Measurements from ENCODE around the gene RAB5B. TPM values are rescaled to one million over a fixed set of nuclear protein-coding genes. Genes with fewer than 3 reads are reported as not detected.

Gene RAB5B
- total RNA-seq, 1 donor from 2014 or later, result 105 TPM

GRCh38 chr12:55965240-55965639, 8.6 kb upstream of the RAB5B start:
- H3K27me3 Mint-ChIP-seq, result no peaks in the 10 kb centered on the region
- peak overlapping the region; percentile 96 for H3K4me3 Mint-ChIP-seq
- peaks cover 23% of the 10 kb centered on the region for H3K4me1 Mint-ChIP-seq (ENCODE audit: unreplicated experiment)
- no peak for TF ChIP-seq CTCF (conservative IDR thresholded peaks at IDR 0.05)
- H3K27ac Mint-ChIP-seq, result peak overlapping the region; percentile 94
- no peaks in the 10 kb centered on the region for H3K9me3 Mint-ChIP-seq
- H3K36me3 Mint-ChIP-seq, result peaks cover 8% of the 10 kb centered on the region
- no peak for DNase-seq (ENCODE audit: extremely low spot score, unreplicated experiment)

- no peak for TF ChIP-seq CTCF (conservative IDR thresholded peaks at IDR 0.05)
- H3K36me3 Mint-ChIP-seq, result peaks cover 8% of the 10 kb centered on the region
- H3K27ac Mint-ChIP-seq, result peak within 1 kb of the TSS; percentile 94
- H3K27me3 Mint-ChIP-seq, result no peaks in the 10 kb centered on the region
- no peak for DNase-seq (ENCODE audit: extremely low spot score, unreplicated experiment)
- H3K4me1 Mint-ChIP-seq (ENCODE audit: unreplicated experiment), result peaks cover 23% of the 10 kb centered on the region
- H3K4me3 Mint-ChIP-seq, result peak within 1 kb of the TSS; percentile 96
- H3K9me3 Mint-ChIP-seq, result no peaks in the 10 kb centered on the region
Observed at GRCh38 chr12:55965941-55966407, 7.9 kb upstream of the RAB5B start, which contains the start of gene PMEL. PMEL (minus strand) TSS chr12:55966042; CDS start chr12:55966011, 31 bp downstream.

- H3K4me1 Mint-ChIP-seq (ENCODE audit: unreplicated experiment), result peaks cover 23% of the 10 kb centered on the region
- H3K4me3 Mint-ChIP-seq, result peak within 1 kb of the TSS; percentile 96
- no peaks in the 10 kb centered on the region for H3K27me3 Mint-ChIP-seq
- H3K27ac Mint-ChIP-seq, result peak within 1 kb of the TSS; percentile 94
- DNase-seq (ENCODE audit: extremely low spot score, unreplicated experiment), result peak; percentile 91
- no peaks in the 10 kb centered on the region for H3K9me3 Mint-ChIP-seq
- TF ChIP-seq CTCF (conservative IDR thresholded peaks at IDR 0.05), result no peak
- H3K36me3 Mint-ChIP-seq, result peaks cover 8% of the 10 kb centered on the region
Observed at GRCh38 chr12:55966408-55967281, 7.2 kb upstream of the RAB5B start, which contains the start of gene CDK2. CDK2 (plus strand) TSS chr12:55966830; CDS start chr12:55967009, 179 bp downstream.

- H3K27me3 Mint-ChIP-seq, result no peaks in the 10 kb centered on the region
- no peak for TF ChIP-seq CTCF (conservative IDR thresholded peaks at IDR 0.05)
- H3K36me3 Mint-ChIP-seq, result peaks cover 8% of the 10 kb centered on the region
- DNase-seq (ENCODE audit: extremely low spot score, unreplicated experiment), result no peak
- H3K27ac Mint-ChIP-seq, result no peak overlapping the region
- no peak overlapping the region for H3K4me3 Mint-ChIP-seq
- no peaks in the 10 kb centered on the region for H3K9me3 Mint-ChIP-seq
- H3K4me1 Mint-ChIP-seq (ENCODE audit: unreplicated experiment), result peaks cover 23% of the 10 kb centered on the region
Observed at GRCh38 chr12:55969356-55969755, 4.5 kb upstream of the RAB5B start.

GRCh38 chr12:55970775-55971174, 3.1 kb upstream of the RAB5B start:
- no peak for TF ChIP-seq CTCF (conservative IDR thresholded peaks at IDR 0.05)
- Mint-ChIP-seq H3K36me3 (peaks cover 10% of the 10 kb centered on the region), H3K27ac (no peak overlapping the region), H3K4me1 (ENCODE audit: unreplicated experiment) (peaks cover 17% of the 10 kb centered on the region), H3K27me3 (no peaks in the 10 kb centered on the region), H3K4me3 (no peak overlapping the region), H3K9me3 (no peaks in the 10 kb centered on the region)
- no peak for DNase-seq (ENCODE audit: extremely low spot score, unreplicated experiment)

All from type B pancreatic cell (in vitro differentiated cells).